HCT116 (cell line): ENCODE measurements around the gene HELZ2.

Experiments used
- EZH2 ChIP-seq: fragments of 200-600 bp; sonication (generic); IDR thresholded peaks from 2 replicates; pipeline ENCODE4 v1.6.1; 2017; ENCODE audit warnings: antibody characterized with exemption, mixed run types
- POLR2A ChIP-seq: IDR thresholded peaks from 2 replicates; pipeline ENCODE4 v1.7.0; 2011; ENCODE audit warnings: borderline replicate concordance; ENCODE audit not compliant: insufficient read depth, insufficient read length; ENCODE audit errors: extremely low read depth
- ZFX ChIP-seq: fragments of 450-650 bp; IDR thresholded peaks from 2 replicates; pipeline ENCODE4 v1.6.1; 2017
- TF ChIP-seq, protein P1 (sequence below), 3 experiments: fragments of 200-600 bp in 1 of 3; sonication (generic) in 1 of 3; IDR thresholded peaks in 2 of 3; conservative IDR thresholded peaks in 1 of 3; 2 replicates each; pipeline ENCODE4 v1.5.1; 2012 to 2017; ENCODE audit warnings: low read depth in 2 of 3, low read length in 2 of 3, antibody characterized with exemption in 1 of 3, borderline replicate concordance in 1 of 3, control low read depth in 1 of 3, mild to moderate bottlenecking in 1 of 3, mixed read lengths in 1 of 3, mixed run types in 1 of 3, moderate library complexity in 1 of 3; ENCODE audit not compliant: insufficient read depth in 1 of 3

DNA sequence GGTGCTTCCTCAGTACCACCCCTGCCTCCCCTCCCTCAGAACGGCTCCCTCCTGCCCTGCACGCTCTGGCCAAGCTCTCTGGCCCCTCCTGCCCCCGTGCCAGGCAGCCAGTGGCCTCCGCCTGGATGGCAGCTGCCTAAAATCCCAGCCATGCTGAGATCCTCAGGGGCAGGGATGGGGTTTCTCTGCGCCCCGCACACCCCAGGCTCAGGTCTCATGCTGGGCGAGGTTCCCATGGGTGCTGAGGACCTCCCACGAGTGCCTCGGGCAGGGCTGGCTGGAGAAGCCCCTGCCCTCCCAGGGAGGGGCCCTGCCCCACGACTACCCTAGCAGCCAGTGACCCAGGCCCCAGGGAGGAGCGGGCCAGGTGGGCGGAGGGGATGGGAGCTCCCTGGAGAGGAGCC lies 39.6 kb downstream of the HELZ2 start:
- no peak for TF ChIP-seq EZH2
- no peak for TF ChIP-seq ZFX
- TF ChIP-seq, protein P1, sequence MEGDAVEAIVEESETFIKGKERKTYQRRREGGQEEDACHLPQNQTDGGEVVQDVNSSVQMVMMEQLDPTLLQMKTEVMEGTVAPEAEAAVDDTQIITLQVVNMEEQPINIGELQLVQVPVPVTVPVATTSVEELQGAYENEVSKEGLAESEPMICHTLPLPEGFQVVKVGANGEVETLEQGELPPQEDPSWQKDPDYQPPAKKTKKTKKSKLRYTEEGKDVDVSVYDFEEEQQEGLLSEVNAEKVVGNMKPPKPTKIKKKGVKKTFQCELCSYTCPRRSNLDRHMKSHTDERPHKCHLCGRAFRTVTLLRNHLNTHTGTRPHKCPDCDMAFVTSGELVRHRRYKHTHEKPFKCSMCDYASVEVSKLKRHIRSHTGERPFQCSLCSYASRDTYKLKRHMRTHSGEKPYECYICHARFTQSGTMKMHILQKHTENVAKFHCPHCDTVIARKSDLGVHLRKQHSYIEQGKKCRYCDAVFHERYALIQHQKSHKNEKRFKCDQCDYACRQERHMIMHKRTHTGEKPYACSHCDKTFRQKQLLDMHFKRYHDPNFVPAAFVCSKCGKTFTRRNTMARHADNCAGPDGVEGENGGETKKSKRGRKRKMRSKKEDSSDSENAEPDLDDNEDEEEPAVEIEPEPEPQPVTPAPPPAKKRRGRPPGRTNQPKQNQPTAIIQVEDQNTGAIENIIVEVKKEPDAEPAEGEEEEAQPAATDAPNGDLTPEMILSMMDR (IDR thresholded peaks at IDR 0.05 in 2 of 3, conservative IDR thresholded peaks at IDR 0.05 in 1 of 3; ENCODE audit: borderline replicate concordance in 1 of 3, insufficient read depth in 1 of 3, low read depth in 2 of 3, low read length in 2 of 3): no peak
- TF ChIP-seq POLR2A: no peak
